SKM-1 treated with dmso at 0.1 percent for 144 hours (cell line): ENCODE data around the gene MYT1.
"Not testable (repeated sequence)": the region's sequence is repeated elsewhere in the genome, so short reads cannot be mapped to it uniquely, and the experiment has no call there.

Experiments
- DNase-seq: peaks from one replicate; lab custom pipeline; 2025; ENCODE audit not compliant: unreplicated experiment; lab: John Stamatoyannopoulos, UW

MYT1 gene

DNA sequence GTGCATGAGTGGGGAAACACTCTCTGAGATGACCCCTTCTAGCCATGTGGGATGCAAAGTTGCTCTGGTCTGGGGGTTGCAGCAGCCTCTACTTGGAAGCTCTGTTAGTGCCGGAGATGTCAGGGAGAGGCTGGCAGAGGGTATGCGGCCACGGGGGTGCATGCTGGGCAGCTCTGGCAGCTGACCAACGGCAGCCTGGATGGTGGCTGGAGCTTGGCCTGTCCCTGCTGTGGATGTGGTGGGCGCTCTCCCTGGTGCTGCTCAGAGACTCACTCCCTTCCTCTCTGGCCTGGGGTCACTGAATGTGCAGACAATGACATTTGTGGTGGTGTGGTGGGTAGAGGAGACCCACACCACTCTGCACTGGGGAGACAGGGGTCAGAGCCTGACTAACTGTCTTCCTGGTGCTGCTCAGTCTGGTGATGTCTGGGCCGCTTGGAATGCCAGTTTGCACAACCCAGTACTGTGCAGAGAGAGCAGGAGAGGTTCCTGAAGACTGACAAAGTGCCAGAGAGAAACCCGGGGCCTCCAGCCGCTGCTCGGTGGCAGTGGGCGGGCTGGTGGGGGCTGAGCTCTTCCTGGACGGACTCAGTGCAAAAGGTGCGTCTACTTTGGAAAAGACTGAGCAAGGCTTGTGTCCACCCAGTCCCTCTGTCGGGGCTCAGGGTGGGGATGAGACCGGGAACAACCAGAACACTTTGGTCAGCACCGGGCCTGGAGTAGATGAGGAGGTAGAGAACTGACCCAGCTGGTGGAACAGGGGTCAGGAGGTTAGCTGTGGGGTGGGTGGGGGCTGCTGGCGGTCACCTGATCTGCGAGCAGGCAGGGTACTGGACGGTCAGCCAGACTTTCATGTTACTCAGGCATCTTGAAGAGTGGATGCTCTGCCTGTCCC, 2.7 kb downstream of the MYT1 start:
- no peak for DNase-seq

DNA sequence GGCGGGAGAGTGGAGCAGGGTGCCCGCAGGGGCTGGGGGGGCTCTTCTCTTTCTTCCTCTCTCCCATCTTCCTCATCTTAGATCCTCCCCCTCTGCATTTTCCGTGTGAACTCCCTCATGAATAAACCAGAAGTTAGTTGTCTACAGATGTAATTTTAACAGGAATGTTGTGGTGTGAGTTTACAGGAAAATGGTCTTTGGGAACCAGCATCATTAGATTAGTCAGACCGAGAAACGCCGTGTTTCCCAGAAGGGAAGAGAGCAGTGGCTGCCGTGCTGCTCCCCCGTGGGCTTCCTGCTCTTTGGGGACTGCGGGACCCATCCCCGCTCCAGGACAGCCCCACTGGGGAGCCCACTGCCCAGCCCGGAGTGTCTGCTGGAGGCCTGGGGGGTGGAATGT, 3.4 kb downstream of the MYT1 start:
- no peak for DNase-seq

DNA sequence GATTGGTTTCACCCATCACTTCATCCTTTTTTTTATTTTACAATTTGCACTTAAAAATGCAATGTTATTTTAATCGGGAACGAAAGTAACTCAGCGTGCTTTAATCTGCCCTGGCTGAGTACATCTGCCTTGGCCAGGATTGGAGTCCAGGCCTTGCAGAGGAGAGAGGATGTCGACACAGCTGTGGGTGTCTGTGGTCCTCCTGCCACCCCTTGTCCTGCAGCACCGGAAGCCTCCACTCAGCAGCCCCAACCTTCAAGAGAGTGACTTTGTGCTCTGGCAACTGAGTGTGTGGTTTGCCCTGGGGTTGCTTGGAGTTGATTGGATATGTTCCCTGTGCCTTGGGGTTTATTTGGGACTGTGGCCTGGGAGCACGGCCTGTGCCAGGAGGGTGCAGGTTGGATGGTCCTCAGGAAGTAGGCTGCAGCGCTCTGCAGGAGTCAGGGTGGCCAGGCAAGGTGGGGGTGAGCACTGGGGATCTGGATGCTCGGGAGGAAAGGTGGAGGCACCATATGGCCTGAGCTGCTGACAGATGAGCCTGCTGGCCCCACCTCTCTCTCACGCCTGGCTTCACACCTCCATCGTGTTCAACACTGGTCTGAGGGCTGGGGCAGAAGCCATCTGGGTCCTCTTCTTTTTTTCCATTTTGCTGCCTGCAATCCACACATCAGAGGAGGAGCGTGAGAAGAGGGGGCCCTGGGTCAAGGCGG, 4.3 kb downstream of the MYT1 start:
- DNase-seq: no peak

DNA sequence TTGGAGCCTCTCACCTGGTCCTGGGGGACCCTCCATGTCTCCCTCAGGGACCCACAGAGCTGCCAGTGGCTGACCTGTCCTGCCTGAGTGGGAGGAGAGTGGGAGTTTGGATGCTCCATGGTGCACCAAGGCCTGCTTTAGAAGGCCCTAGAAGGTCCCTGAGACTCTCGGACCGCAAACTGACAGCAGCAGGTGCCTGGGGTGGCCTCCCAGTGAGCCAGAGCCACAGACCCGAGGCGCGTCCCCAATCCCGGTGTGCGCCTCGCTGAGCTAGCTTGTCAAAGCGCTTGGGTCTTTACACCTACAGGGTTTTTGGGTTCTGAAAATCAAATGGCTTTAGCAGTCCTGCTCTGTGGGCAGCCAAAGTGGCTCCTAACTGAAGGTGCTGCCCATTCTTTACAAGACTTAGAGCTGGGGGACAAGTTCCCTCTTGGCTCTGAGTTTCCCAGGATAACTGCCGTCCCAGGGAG, 4.9 kb downstream of the MYT1 start:
- no peak for DNase-seq

DNA sequence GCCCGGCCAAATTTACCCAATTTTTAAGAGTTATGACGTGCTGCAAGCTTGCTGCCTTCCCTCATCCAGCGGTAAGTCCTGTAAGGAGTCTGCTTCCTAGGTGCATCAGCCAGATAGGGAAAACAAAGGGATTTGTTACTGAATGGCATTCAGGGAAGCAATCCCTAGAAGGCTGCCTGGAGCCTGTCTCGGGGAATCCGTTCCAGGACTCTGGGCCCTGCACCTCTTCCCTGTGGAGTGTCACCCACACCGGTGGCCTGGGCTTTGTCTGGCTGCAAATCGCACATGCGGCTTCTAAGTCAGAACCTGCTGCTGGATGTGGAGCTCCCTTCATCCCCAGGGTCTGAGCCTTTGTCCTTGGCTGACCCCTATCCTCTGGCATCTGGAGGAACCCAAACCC, 7.0 kb downstream of the MYT1 start:
- no peak for DNase-seq

DNA sequence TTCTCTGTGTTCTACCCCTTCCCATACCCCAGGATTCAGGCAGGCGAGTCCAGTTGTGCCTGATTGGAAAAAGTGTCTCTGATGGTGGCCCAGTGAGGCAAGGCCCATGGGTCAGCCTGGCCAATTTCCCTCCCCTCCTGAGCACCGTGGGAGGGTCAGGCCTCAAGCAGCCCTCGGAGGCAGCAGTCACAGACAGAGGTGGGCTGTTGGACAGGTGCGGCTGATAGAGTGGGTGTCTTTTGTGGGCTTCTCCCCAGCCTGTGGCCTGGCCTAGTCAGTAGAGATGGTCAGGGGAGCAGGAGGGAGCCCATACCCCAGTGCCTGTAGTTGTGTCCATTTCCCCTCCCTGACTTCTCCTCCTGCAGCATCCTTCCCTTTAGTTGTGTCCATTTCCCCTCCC, 8.9 kb downstream of the MYT1 start:
- no peak for DNase-seq

DNA sequence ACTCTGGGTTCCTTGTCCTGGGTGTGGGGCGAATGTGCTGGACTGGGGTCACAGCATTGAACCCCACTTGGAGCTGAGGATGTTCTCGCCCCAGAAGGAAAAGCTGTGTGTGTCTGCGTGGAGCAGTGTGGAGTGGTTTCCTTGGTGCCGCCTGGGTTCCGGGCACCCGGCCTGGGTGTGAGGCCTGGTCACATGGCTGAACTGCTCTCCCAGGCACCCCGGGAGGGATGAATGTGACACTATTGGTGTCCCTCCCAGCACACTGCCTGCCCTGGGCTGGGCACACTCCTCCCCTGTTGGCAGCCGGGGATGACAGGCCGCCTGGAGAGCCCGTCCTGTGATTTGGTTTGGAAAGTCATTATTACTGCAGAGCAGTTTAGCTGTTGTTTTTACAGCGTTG, 12.3 kb downstream of the MYT1 start:
- no peak for DNase-seq

DNA sequence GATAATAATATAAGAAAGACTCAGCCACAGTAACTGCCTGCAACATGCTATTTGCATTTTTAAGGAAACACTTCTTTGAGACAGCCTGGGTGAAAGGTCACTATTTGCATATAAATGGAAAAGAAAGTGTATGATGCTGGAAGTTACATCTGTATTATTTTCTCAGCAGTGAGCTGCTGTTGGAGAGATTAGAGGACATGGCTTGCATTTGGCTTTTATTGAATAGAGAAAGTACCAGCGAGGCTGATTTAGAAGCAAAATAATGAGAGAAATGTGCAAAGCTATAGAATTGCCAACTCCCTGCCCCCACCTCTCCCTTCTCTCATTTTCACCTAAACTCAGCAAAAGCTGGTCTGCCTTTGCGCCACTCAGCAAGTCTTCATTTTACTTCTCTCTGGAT, 12.7 kb downstream of the MYT1 start:
- no peak for DNase-seq

DNA sequence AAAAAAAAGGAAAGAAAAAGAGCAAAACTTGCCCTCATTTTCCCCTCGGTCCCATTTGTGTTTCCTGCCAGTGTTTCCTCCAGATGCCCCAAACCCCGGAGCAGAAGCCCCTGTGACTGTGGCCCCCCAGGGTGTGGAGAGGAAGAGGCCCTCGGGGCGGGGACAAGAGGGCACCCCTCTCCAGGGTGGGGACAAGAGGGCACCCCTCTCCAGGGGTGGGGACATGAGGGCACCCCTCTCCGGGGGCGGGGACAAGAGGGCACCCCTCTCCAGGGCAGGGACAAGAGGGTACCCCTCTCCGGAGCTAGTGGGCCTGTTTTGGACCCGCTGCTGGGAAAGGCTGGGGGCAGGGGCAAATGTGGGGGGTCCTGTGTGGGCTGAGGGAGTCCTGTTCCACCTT, 13.1 kb downstream of the MYT1 start:
- no peak for DNase-seq

DNA sequence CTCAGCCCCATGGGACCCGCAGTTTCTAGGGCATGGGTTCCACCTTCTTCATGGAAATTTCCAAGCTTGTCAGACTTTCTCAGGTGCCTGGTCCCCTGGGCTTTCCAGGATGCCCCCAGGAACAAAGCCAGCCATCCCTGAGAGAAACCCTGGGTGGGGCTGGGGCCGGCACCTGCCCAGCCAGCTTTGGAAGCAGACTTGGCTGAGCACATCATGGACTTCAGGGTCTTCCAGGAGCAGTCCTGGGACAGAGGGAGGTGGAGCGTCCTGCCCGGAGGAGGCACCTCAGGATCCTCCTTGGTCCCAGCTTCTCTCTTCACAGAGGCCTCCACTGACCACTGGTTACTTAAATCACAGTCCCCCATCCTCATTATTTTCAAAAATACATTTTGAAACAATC, 13.5 kb downstream of the MYT1 start:
- DNase-seq: no peak

DNA sequence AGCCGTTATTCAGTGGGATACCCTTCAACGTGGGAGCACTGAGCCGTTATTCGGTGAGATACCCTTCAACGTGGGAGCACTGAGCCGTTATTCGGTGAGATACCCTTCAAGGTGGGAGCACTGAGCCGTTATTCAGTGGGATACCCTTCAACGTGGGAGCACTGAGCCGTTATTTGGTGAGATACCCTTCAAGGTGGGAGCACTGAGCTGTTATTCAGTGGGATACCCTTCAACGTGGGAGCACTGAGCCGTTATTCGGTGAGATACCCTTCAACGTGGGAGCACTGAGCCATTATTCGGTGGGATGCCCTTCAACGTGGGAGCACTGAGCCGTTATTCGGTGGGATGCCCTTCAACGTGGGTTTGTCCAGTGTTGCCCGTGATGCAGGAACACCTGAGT, 14.7 kb downstream of the MYT1 start:
- DNase-seq: not testable (repeated sequence)

DNA sequence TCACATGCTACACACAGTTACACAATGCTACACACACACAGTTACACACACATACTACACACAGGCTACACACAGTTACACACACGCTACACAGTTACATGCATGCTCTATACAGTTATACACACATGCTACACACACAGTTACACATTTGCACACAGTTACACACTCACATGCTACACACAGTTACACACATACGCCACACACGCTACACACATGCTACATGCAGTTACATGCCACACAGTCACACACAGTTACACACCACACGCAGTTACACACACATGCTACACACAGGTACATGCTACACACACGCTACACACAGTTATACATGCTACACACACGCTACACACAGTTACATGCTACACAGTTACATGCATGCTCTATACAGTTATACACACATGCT, 15.6 kb downstream of the MYT1 start:
- no peak for DNase-seq

DNA sequence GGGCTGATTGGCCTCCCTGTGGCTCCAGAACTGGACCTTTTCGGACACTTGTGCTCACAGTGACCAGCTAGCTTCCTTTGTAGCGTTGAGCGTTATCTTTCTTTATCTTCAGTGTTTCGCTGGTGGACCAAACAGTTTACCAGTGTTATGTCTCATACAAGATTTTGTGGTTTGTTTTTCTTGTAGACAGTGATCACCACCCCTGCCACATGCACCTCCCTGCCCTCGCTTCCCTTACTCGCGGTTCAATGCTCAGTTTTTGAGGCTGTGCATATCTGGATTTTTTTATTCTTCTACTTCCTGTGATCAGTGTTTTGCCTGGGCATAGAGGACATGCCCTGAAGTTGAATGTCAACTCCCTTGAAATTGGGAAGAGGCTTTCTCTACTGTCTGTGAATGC, 16.4 kb downstream of the MYT1 start:
- no peak for DNase-seq

DNA sequence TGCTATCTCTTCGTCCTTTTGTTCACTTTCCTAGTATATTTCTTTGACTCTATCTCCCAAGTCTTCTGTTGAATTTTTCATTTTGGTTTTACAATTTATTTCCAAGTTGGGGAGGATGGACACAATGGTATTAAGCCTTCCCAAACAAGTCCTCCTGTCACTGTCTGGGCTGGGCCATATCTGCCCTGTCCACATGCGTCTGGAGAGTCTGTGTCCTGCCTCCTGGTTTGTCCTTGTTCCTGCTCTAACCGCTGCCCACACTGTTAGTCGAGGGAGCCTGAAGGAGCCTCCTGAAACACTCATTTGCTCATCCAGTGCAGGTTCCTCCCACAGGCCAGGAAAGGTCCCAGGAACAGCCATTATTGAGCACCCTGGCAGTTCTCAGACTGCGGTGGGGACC, 17.1 kb downstream of the MYT1 start:
- DNase-seq: no peak

DNA sequence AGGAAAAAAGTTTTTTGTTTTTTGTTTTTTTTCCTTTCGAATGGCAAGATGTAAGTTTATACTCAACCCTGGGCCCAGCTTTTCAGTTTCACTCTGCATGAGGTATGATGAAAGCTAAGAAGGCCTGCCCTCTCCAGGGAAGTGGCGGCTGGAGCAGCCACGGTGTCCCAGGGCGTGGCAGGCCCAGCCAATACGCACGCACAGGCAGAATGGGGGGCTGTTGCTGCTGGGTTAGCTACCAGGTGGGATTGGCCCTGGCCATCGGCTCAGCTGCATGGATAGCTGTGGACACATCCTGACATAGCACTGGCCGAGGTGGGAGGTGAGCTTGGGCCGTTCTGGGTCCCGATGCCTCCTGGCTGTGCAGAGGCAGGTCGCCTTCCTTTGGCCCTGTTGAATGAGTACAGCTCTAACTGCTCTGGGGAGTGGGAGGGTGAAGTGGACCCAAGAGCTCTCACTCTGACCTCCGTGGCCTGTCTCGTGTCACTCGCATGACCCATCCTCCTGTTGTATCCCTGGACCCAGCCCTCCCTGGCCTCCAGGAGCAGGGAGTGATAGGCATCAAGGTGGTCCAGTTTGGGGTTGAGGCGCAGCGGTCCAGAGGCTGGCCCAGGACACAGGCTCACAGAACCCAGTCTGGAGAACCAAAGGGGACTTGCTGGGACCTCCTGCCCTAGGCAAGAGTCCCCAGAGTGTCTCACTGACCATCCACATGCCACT, 18.1 kb downstream of the MYT1 start:
- no peak for DNase-seq

DNA sequence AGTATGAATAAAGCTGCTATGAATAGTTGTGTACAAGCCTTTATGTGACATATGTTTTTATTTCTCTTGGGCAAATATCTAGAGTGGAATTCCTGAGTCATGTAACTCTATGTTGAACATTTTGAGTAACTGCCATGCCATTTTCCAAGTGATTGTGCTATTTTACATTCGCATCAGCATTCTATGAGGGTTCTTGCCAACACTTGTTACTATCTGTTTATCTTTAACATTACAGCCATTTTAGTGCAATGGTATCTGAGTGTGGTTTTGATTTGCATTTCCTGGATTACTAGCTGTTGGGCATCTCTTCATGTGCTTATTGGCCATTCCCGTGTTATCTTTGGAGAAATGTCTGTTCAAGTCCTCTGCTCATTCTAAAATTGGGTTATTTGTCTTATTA, 19.1 kb downstream of the MYT1 start:
- no peak for DNase-seq

DNA sequence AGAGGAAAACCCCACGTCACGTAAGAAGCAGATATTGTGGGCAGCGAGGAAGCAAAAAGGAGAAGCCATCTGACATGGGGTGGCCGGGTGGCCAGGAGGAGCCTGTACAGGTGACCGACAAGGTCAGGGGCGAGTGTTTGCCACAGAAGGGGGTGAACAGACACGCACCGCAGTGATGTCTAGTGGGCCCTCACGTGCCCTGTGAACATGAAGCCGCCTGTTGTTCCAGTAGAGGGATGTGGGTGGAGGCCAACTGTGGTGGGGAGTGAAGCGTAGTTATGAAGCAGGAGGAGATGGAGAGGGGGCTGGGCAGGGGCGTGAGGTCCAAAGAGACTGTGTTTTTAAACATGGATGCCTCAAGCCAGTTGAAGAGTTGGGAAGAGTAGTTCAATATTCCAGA, 20.5 kb downstream of the MYT1 start:
- DNase-seq: no peak

DNA sequence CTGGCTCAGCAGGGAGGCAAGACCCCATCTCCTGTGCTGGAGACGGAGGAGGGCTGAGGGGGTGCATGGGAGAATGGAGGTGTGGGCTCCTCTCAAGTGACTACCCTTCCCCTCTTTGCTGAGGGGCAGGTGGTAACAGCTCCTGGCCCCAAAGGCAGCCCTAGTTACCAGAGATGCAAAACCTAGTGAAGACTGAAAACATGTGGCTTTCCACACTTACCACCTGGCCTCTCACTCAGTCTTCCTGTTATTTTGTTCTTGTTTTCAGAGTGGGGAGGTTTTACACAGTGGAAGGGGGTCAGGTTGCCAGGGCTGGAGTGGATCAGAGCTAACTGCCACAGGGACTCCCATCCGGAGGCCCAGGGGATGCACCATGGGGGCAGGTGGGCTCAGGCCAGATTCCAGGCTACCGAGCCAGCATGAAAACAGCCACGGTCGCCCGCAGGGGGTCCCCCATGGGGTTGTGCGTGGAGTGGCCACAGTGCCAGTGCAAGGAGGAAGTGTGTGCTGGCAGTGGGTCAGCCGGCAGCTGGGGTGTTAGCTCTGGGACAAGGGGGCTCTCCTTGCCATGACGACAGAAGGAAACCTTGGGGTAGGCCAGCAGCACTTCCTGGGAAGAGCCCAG, 21.1 kb downstream of the MYT1 start:
- DNase-seq: no peak

DNA sequence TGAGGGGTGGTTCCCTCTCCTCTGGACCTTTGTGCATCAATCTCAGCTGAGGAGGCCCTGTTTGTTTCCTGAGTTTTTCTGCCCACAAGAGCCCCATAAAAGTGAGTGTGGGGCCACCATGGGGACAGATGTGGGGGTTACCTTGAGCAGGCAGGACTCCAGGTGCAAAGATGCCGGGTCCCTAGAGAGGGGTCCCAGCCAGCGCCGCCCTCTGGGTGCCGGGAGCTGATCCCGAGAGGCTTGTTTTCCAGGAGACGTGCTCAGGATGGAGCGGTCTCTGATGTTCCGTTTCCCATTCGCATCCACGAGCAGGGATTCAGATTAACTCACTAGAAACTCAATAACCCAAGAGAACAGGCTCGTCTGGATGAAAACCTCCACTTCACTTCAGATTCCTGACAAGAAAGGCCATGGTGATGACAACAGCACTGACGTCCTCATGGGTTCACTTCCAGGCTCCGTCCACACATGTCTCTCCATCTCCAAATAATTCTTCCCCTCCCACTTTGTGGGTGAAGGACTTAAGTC, 21.9 kb downstream of the MYT1 start:
- no peak for DNase-seq

DNA sequence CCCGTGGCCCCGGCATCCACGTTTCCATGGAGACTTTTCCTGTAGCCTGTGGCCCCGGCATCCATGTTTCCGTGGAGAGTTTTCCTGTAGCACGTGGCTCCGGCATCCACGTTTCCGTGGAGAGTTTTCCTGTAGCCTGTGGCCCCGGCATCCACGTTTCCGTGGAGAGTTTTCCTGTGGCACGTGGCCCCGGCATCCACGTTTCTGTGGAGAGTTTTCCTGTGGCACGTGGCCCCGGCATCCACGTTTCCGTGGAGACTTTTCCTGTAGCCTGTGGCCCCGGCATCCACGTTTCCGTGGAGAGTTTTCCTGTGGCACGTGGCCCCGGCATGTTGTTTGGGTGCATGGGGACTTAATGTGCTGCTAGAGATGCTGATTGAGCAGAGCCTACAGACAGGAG, 23.0 kb downstream of the MYT1 start:
- not testable (repeated sequence) for DNase-seq

DNA sequence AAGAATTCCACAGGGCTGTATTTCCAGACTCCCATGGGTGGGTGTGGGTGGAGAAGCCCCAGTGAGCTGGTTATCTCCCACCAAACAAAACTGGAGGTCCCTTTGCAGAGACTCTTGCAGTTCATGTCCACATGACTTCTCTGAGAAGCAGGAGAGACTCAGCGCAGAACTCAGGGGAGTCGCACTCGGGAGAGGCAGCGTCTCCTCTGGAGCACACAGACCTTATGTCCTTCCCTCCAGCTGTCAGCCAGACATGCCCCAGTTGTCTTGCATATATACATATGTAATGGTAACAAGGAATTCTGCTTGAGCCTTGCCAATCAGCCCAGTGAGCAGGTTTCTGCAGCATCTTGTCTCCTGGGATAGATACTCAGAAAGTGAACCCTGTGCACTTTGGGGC, 23.8 kb downstream of the MYT1 start:
- no peak for DNase-seq
